Measurements from ENCODE around the gene SLC30A5.
A peak's percentile ranks its signal among the peaks of the same experiment; 100 is the strongest.
"Not testable (repeated sequence)": the region's sequence is repeated elsewhere in the genome, so short reads cannot be mapped to it uniquely, and the experiment has no call there.

The SLC30A5 gene

DNA sequence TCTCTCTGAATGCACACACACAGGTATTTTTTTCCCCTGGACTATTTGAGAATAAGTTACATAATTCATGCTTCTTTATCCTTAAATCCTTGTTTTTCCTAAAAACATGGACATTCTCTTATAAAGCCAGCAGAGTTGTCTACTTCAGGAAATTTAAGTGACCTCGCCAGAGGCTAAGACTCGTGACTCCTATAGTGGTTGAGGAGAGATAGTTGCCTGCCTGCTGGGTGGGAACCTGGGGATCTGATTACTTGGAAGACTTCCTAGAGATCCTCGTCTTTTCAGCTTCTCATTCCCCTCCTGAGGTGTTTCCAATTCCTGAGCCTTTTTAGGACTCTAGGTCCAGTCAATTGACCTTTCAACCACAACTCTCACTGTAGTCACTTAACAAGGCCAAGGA is 5.5 kb downstream of the SLC30A5 start:
- TF ChIP-seq, protein P1, sequence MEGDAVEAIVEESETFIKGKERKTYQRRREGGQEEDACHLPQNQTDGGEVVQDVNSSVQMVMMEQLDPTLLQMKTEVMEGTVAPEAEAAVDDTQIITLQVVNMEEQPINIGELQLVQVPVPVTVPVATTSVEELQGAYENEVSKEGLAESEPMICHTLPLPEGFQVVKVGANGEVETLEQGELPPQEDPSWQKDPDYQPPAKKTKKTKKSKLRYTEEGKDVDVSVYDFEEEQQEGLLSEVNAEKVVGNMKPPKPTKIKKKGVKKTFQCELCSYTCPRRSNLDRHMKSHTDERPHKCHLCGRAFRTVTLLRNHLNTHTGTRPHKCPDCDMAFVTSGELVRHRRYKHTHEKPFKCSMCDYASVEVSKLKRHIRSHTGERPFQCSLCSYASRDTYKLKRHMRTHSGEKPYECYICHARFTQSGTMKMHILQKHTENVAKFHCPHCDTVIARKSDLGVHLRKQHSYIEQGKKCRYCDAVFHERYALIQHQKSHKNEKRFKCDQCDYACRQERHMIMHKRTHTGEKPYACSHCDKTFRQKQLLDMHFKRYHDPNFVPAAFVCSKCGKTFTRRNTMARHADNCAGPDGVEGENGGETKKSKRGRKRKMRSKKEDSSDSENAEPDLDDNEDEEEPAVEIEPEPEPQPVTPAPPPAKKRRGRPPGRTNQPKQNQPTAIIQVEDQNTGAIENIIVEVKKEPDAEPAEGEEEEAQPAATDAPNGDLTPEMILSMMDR (IDR thresholded peaks at IDR 0.05; ENCODE audit: low read depth, low read length): no peak
- no peak overlapping the region for H3K4me3 ChIP-seq (replicated peaks in 1 of 2; ENCODE audit: low read depth in 2 of 2, low read length in 2 of 2)
- DNase-seq (ENCODE audit: low read depth in 2 of 2): no peak

DNA sequence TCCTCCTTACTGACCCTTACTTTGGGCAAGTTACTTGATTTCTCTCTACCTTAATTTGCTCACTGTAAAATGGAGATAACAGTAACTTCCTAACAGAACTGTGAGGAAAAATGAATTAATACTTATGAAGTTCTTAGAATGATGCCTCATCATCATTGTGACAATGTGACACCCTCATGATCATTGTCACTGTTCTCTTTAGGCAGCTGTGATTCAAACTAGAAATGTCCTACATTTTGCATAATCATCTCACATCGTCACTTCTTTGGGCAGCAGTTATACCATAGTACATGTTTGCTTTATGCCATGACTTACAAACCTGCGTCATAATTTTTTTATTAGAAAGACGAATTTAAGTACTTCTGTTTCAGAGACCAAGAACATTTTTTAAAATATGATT is 9.7 kb downstream of the SLC30A5 start:
- no peak for DNase-seq (ENCODE audit: low read depth in 2 of 2)
- TF ChIP-seq, protein P1 (IDR thresholded peaks at IDR 0.05; ENCODE audit: low read depth, low read length): no peak
- no peak overlapping the region for H3K4me3 ChIP-seq (replicated peaks in 1 of 2; ENCODE audit: low read depth in 2 of 2, low read length in 2 of 2)

DNA sequence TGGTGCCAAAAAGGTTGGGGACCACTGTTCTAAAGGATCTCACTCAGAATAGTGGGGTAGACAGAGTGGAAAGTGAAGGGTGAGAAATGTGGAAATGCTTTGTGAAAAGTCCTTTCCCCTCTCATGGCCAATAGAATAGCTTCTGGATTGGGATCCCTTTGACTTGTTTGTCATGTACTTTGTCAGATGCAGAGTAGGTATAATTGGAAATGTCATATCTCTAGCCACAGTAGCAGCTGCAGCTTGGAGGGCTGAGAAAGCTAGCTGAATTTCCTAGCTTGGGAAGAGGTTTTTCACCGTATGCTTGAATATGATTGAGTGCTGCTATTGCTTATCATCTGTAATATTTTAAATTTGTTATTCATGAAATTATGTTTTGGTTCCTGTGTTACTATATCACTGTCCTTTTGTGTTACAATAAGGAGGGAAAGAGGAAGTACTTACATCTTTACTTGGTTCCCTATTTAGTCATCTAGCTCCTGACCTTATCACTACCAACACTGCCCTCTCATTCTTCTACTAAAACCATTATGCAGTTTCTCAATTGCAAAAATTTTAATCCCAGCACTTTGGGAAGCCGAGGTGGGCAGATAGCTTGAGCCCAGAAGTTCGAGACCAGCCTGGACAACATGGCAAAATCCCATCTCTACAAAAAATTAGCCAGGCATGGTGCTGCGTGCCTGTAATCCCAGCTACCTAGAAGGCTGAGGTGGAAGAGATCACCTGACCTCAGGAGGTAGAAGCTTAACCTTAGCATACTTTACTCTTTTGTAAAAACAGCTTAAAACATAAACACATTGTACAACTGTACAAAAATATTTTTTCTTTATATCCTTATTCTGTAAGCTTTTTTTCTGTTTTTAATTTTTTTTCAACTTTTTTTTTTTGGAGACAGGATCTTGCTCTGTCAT is 12.4 kb downstream of the SLC30A5 start:
- DNase-seq (ENCODE audit: low read depth in 2 of 2): no peak
- H3K4me3 ChIP-seq (replicated peaks in 1 of 2; ENCODE audit: low read depth in 2 of 2, low read length in 2 of 2): no peak overlapping the region
- TF ChIP-seq, protein P1 (IDR thresholded peaks at IDR 0.05; ENCODE audit: low read depth, low read length): no peak

DNA sequence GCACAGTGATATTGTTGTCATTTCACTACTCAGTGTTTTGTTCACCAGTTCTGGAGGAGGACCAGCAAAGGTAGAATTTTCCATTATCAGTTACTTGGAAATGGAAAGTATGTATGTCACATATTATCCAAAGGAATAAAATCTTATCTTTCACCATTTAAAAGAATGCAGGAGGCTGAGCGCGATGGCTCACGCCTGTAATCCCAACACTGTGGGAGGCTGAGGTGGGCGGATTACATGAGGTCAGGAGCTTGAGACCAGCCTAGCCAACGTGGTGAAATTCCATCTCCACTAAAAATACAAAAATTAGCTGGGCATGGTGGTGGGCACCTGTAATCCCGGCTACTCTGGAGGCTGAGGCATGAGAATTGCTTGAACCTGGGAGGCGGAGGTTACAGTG is 14.6 kb downstream of the SLC30A5 start:
- DNase-seq (ENCODE audit: low read depth in 2 of 2); H3K4me3 ChIP-seq (replicated peaks in 1 of 2; ENCODE audit: low read depth in 2 of 2, low read length in 2 of 2): not testable (repeated sequence)

DNA sequence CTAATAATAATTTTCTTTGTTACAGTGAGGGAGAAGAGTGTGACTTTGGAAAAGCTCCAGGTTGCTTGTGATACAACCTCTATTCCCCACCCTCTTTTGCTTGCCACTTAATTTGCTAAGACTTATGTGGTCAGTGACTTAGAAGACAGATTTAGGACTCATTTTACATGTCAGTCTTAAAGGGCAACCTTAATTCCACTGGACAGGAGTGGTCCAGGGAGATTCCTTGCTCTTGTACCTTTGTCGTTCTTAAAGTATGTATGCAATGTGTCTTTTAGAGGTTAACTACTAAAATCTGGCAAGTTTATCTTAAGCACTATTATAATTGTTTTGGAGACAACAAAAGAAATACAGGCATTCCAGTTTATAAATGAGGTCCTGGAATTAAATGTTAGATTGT is 20.0 kb downstream of the SLC30A5 start:
- TF ChIP-seq, protein P1 (IDR thresholded peaks at IDR 0.05; ENCODE audit: low read depth, low read length): no peak
- DNase-seq (ENCODE audit: low read depth in 2 of 2): no peak
- no peak overlapping the region for H3K4me3 ChIP-seq (replicated peaks in 1 of 2; ENCODE audit: low read depth in 2 of 2, low read length in 2 of 2)

DNA sequence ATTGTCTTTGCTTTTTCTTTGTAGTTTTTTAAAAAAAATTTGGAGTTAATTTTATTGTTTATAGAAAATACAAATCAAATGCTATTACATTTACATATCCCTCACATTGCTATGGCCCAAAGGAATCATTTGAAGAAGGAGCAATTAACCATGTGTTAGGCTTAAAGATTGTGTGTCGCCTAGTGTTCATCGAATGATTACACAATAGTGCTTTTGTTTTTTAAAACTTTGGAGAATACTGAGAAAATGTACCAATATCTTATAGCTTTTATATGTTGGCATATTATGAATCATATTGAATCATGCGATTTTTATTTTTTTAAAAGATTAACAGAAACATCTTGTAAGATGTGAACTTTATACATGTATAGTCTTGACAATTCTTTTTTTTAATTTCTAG is 21.7 kb downstream of the SLC30A5 start:
- TF ChIP-seq, protein P1 (IDR thresholded peaks at IDR 0.05; ENCODE audit: low read depth, low read length): no peak
- no peak overlapping the region for H3K4me3 ChIP-seq (replicated peaks in 1 of 2; ENCODE audit: low read depth in 2 of 2, low read length in 2 of 2)
- no peak for DNase-seq (ENCODE audit: low read depth in 2 of 2)

DNA sequence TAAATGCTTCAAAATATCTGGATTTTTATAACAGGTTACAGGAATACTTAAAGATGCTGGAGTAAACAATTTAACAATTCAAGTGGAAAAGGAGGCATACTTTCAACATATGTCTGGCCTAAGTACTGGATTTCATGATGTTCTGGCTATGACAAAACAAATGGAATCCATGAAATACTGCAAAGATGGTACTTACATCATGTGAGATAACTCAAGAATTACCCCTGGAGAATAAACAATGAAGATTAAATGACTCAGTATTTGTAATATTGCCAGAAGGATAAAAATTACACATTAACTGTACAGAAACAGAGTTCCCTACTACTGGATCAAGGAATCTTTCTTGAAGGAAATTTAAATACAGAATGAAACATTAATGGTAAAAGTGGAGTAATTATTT is 35.6 kb downstream of the SLC30A5 start:
- no peak overlapping the region for H3K4me3 ChIP-seq (replicated peaks in 1 of 2; ENCODE audit: low read depth in 2 of 2, low read length in 2 of 2)
- TF ChIP-seq, protein P1 (IDR thresholded peaks at IDR 0.05; ENCODE audit: low read depth, low read length): no peak
- DNase-seq (ENCODE audit: low read depth in 2 of 2): peak; percentile 70 to 86

Data from cardiac fibroblast (primary cell).